ENCODE data around the gene TRAF3. TPM values are rescaled to one million over a fixed set of nuclear protein-coding genes. Genes with fewer than 3 reads are reported as not detected.
"Not testable (repeated sequence)": the region's sequence is repeated elsewhere in the genome, so short reads cannot be mapped to it uniquely, and the experiment has no call there.

The TRAF3 gene
- polyA plus RNA-seq, 1 donor from 2014 or later, result 35.3 TPM

- Mint-ChIP-seq H3K27ac (peak overlapping the region; percentile 88 to 95 (median 93)), H3K4me1 (peaks cover 26 to 42% (median 37%) of the 10 kb centered on the region in 3 donors), H3K4me3 (peak overlapping the region; percentile 49 to 74 (median 61)), H3K27me3 (peaks cover 1% of the 10 kb centered on the region), H3K36me3 (no peaks in the 10 kb centered on the region), H3K9me3 (no peaks in the 10 kb centered on the region)
These were observed 13.0 kb upstream of the TRAF3 start for GRCh38 chr14:102764220-102764671.

GRCh38 chr14:102765770-102766169 is 11.5 kb upstream of the TRAF3 start:
- Mint-ChIP-seq H3K4me1 (peaks cover 32 to 46% (median 33%) of the 10 kb centered on the region in 3 donors), H3K4me3 (peak overlapping the region in 1 of 4 donors; percentile 17), H3K27ac (peak overlapping the region; percentile 45 to 87 (median 67))
- H3K9me3 Mint-ChIP-seq, H3K36me3 Mint-ChIP-seq, H3K27me3 Mint-ChIP-seq: not testable (repeated sequence)

GRCh38 chr14:102768223-102769048 is 8.8 kb upstream of the TRAF3 start:
- Mint-ChIP-seq H3K4me1 (peaks cover 39 to 58% (median 45%) of the 10 kb centered on the region in 3 donors), H3K4me3 (peak overlapping the region; percentile 46 to 93 (median 85)), H3K27ac (peak overlapping the region; percentile 98 to 100 (median 99)), H3K27me3 (peaks cover 1% of the 10 kb centered on the region), H3K36me3 (peaks cover 5% of the 10 kb centered on the region), H3K9me3 (peaks cover 0 to 1% (median 0%) of the 10 kb centered on the region in 3 donors)

GRCh38 chr14:102769049-102769327 is 8.3 kb upstream of the TRAF3 start:
- H3K27me3 Mint-ChIP-seq, result peaks cover 1% of the 10 kb centered on the region
- peaks cover 5% of the 10 kb centered on the region for H3K36me3 Mint-ChIP-seq
- H3K27ac Mint-ChIP-seq, result peak overlapping the region; percentile 98 to 100 (median 99)
- H3K9me3 Mint-ChIP-seq, result peaks cover 0 to 1% (median 0%) of the 10 kb centered on the region in 3 donors
- peak overlapping the region in 2 of 4 donors; percentile 85 for H3K4me3 Mint-ChIP-seq
- H3K4me1 Mint-ChIP-seq, result peaks cover 39 to 59% (median 47%) of the 10 kb centered on the region in 3 donors

GRCh38 chr14:102770147-102771123 is 6.8 kb upstream of the TRAF3 start:
- H3K4me1 Mint-ChIP-seq, result peaks cover 32 to 60% (median 42%) of the 10 kb centered on the region in 3 donors
- H3K27me3 Mint-ChIP-seq, result peaks cover 1% of the 10 kb centered on the region
- peaks cover 0 to 1% (median 0%) of the 10 kb centered on the region in 3 donors for H3K9me3 Mint-ChIP-seq
- H3K36me3 Mint-ChIP-seq, result peaks cover 5% of the 10 kb centered on the region
- H3K4me3 Mint-ChIP-seq, result peak overlapping the region in 2 of 4 donors; percentile 32 to 44
- peak overlapping the region; percentile 82 to 100 (median 99) for H3K27ac Mint-ChIP-seq

- Mint-ChIP-seq H3K9me3 (peaks cover 0 to 1% (median 0%) of the 10 kb centered on the region in 3 donors), H3K4me1 (peaks cover 32 to 64% (median 47%) of the 10 kb centered on the region in 3 donors), H3K27me3 (peaks cover 1% of the 10 kb centered on the region), H3K36me3 (peaks cover 5% of the 10 kb centered on the region), H3K27ac (peak overlapping the region; percentile 80 to 99 (median 82)), H3K4me3 (peak overlapping the region in 3 of 4 donors; percentile 30 to 81 (median 65))
These were observed 6.1 kb upstream of the TRAF3 start for GRCh38 chr14:102771144-102771543.

- Mint-ChIP-seq H3K4me1 (peaks cover 26 to 59% (median 45%) of the 10 kb centered on the region in 3 donors), H3K27ac (peak overlapping the region; percentile 95 to 99 (median 99)), H3K9me3 (peaks cover 0 to 1% (median 0%) of the 10 kb centered on the region in 3 donors), H3K4me3 (peak overlapping the region; percentile 44 to 88 (median 78)), H3K27me3 (peaks cover 1% of the 10 kb centered on the region), H3K36me3 (peaks cover 5% of the 10 kb centered on the region)
These were observed 4.3 kb upstream of the TRAF3 start for GRCh38 chr14:102772781-102773570.

- peak overlapping the region; percentile 93 to 96 (median 95) for H3K27ac Mint-ChIP-seq
- peak overlapping the region; percentile 49 to 88 (median 65) for H3K4me3 Mint-ChIP-seq
- peaks cover 0 to 1% (median 0%) of the 10 kb centered on the region in 3 donors for H3K9me3 Mint-ChIP-seq
- peaks cover 27 to 55% (median 45%) of the 10 kb centered on the region in 3 donors for H3K4me1 Mint-ChIP-seq
- no peaks in the 10 kb centered on the region for H3K27me3 Mint-ChIP-seq
- peaks cover 5% of the 10 kb centered on the region for H3K36me3 Mint-ChIP-seq
These were observed 2.7 kb upstream of the TRAF3 start for GRCh38 chr14:102774391-102775153.

- Mint-ChIP-seq H3K4me1 (peaks cover 42 to 57% (median 52%) of the 10 kb centered on the region in 3 donors), H3K27me3 (peaks cover 2% of the 10 kb centered on the region), H3K4me3 (peak overlapping the region; percentile 65 to 89 (median 83)), H3K9me3 (peaks cover 0 to 1% (median 0%) of the 10 kb centered on the region in 3 donors), H3K27ac (peak overlapping the region; percentile 93 to 95 (median 95)), H3K36me3 (peaks cover 5% of the 10 kb centered on the region)
These were observed 1.1 kb upstream of the TRAF3 start for GRCh38 chr14:102775855-102776760.

- H3K27me3 Mint-ChIP-seq, result peaks cover 4% of the 10 kb centered on the region
- H3K27ac Mint-ChIP-seq, result peak overlapping the region; percentile 92 to 99 (median 97)
- peaks cover 5% of the 10 kb centered on the region for H3K36me3 Mint-ChIP-seq
- H3K4me3 Mint-ChIP-seq, result peak overlapping the region; percentile 90 to 99 (median 93)
- peaks cover 45 to 62% (median 47%) of the 10 kb centered on the region in 3 donors for H3K4me1 Mint-ChIP-seq
- peaks cover 0 to 1% (median 0%) of the 10 kb centered on the region in 3 donors for H3K9me3 Mint-ChIP-seq
These were observed 575 bp downstream of the TRAF3 start for GRCh38 chr14:102777711-102778337.

GRCh38 chr14:102778338-102779083 is 1.3 kb downstream of the TRAF3 start:
- H3K4me3 Mint-ChIP-seq, result peak overlapping the region; percentile 90 to 99 (median 93)
- H3K36me3 Mint-ChIP-seq, result no peaks in the 10 kb centered on the region
- no peaks in the 10 kb centered on the region for H3K9me3 Mint-ChIP-seq
- peaks cover 4% of the 10 kb centered on the region for H3K27me3 Mint-ChIP-seq
- H3K4me1 Mint-ChIP-seq, result peaks cover 43 to 62% (median 46%) of the 10 kb centered on the region in 3 donors
- H3K27ac Mint-ChIP-seq, result peak overlapping the region; percentile 92 to 99 (median 97)

Data from IgD-negative memory B cell (primary cell).